Measurements from ENCODE around the gene ATP2A1.

The ATP2A1 gene

DNA sequence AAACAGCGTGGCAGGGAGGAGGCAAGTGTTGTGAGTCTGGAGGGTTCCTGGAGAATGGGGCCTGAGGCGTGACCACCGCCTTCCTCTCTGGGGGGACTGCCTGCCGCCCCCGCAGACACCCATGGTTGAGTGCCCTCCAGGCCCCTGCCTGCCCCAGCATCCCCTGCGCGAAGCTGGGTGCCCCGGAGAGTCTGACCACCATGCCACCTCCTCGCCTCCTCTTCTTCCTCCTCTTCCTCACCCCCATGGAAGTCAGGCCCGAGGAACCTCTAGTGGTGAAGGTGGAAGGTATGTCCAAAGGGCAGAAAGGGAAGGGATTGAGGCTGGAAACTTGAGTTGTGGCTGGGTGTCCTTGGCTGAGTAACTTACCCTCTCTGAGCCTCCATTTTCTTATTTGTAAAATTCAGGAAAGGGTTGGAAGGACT is 53.5 kb downstream of the ATP2A1 start, which contains the start of gene CD19:
Gene CD19, plus strand, starts transcription at position 171 of the 425 bp plus-strand sequence. Its CDS starts 30 bp downstream, at position 201.
- ATAC-seq = no peak
- TF ChIP-seq ESRRG (CRISPR knock-in tag; IDR thresholded peaks at IDR 0.05) (no peak), OSR1 (CRISPR knock-in tag; IDR thresholded peaks at IDR 0.05) (no peak), SNAI2 (CRISPR knock-in tag; IDR thresholded peaks at IDR 0.05) (no peak), TOX (CRISPR knock-in tag; IDR thresholded peaks at IDR 0.05; ENCODE audit: borderline replicate concordance) (no peak), ZFP3 (CRISPR knock-in tag; IDR thresholded peaks at IDR 0.05) (no peak), ZNF70 (CRISPR knock-in tag; IDR thresholded peaks at IDR 0.05) (no peak), GLIS3 (CRISPR knock-in tag; IDR thresholded peaks at IDR 0.05) (no peak), RARB (CRISPR knock-in tag; IDR thresholded peaks at IDR 0.05) (no peak), ZFP30 (CRISPR knock-in tag; IDR thresholded peaks at IDR 0.05) (no peak), CSDC2 (CRISPR knock-in tag; IDR thresholded peaks at IDR 0.05) (no peak), TCF4 (CRISPR knock-in tag; IDR thresholded peaks at IDR 0.05; ENCODE audit: borderline replicate concordance) (no peak), PPARA (CRISPR knock-in tag; IDR thresholded peaks at IDR 0.05; ENCODE audit: borderline replicate concordance) (no peak), ZNF565 (CRISPR knock-in tag; conservative IDR thresholded peaks at IDR 0.05; ENCODE audit: low read depth) (no peak)
- TF ChIP-seq, protein P1, sequence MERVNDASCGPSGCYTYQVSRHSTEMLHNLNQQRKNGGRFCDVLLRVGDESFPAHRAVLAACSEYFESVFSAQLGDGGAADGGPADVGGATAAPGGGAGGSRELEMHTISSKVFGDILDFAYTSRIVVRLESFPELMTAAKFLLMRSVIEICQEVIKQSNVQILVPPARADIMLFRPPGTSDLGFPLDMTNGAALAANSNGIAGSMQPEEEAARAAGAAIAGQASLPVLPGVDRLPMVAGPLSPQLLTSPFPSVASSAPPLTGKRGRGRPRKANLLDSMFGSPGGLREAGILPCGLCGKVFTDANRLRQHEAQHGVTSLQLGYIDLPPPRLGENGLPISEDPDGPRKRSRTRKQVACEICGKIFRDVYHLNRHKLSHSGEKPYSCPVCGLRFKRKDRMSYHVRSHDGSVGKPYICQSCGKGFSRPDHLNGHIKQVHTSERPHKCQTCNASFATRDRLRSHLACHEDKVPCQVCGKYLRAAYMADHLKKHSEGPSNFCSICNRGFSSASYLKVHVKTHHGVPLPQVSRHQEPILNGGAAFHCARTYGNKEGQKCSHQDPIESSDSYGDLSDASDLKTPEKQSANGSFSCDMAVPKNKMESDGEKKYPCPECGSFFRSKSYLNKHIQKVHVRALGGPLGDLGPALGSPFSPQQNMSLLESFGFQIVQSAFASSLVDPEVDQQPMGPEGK (CRISPR knock-in tag; IDR thresholded peaks at IDR 0.05; ENCODE audit: borderline replicate concordance) = no peak
- TF ChIP-seq, protein P2, sequence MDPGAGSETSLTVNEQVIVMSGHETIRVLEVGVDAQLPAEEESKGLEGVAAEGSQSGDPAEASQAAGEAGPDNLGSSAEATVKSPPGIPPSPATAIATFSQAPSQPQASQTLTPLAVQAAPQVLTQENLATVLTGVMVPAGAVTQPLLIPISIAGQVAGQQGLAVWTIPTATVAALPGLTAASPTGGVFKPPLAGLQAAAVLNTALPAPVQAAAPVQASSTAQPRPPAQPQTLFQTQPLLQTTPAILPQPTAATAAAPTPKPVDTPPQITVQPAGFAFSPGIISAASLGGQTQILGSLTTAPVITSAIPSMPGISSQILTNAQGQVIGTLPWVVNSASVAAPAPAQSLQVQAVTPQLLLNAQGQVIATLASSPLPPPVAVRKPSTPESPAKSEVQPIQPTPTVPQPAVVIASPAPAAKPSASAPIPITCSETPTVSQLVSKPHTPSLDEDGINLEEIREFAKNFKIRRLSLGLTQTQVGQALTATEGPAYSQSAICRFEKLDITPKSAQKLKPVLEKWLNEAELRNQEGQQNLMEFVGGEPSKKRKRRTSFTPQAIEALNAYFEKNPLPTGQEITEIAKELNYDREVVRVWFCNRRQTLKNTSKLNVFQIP (CRISPR knock-in tag; IDR thresholded peaks at IDR 0.05; ENCODE audit: borderline replicate concordance, low read depth) = no peak
- TF ChIP-seq, protein P3, sequence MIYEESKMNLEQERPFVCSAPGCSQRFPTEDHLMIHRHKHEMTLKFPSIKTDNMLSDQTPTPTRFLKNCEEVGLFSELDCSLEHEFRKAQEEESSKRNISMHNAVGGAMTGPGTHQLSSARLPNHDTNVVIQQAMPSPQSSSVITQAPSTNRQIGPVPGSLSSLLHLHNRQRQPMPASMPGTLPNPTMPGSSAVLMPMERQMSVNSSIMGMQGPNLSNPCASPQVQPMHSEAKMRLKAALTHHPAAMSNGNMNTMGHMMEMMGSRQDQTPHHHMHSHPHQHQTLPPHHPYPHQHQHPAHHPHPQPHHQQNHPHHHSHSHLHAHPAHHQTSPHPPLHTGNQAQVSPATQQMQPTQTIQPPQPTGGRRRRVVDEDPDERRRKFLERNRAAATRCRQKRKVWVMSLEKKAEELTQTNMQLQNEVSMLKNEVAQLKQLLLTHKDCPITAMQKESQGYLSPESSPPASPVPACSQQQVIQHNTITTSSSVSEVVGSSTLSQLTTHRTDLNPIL (CRISPR knock-in tag; IDR thresholded peaks at IDR 0.05; ENCODE audit: low read depth) = no peak

DNA sequence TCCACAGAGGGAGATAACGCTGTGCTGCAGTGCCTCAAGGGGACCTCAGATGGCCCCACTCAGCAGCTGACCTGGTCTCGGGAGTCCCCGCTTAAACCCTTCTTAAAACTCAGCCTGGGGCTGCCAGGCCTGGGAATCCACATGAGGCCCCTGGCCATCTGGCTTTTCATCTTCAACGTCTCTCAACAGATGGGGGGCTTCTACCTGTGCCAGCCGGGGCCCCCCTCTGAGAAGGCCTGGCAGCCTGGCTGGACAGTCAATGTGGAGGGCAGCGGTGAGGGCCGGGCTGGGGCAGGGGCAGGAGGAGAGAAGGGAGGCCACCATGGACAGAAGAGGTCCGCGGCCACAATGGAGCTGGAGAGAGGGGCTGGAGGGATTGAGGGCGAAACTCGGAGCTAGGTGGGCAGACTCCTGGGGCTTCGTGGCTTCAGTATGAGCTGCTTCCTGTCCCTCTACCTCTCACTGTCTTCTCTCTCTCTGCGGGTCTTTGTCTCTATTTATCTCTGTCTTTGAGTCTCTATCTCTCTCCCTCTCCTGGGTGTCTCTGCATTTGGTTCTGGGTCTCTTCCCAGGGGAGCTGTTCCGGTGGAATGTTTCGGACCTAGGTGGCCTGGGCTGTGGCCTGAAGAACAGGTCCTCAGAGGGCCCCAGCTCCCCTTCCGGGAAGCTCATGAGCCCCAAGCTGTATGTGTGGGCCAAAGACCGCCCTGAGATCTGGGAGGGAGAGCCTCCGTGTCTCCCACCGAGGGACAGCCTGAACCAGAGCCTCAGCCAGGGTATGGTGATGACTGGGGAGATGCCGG is 54.3 kb downstream of the ATP2A1 start:
- no peak for ATAC-seq
- no peak for TF ChIP-seq ZC3H10 (CRISPR knock-in tag; IDR thresholded peaks at IDR 0.05)
- TF ChIP-seq, protein P4, sequence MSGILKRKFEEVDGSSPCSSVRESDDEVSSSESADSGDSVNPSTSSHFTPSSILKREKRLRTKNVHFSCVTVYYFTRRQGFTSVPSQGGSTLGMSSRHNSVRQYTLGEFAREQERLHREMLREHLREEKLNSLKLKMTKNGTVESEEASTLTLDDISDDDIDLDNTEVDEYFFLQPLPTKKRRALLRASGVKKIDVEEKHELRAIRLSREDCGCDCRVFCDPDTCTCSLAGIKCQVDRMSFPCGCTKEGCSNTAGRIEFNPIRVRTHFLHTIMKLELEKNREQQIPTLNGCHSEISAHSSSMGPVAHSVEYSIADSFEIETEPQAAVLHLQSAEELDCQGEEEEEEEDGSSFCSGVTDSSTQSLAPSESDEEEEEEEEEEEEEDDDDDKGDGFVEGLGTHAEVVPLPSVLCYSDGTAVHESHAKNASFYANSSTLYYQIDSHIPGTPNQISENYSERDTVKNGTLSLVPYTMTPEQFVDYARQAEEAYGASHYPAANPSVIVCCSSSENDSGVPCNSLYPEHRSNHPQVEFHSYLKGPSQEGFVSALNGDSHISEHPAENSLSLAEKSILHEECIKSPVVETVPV (CRISPR knock-in tag; IDR thresholded peaks at IDR 0.05) = no peak
- TF ChIP-seq TOX (CRISPR knock-in tag; IDR thresholded peaks at IDR 0.05; ENCODE audit: borderline replicate concordance) = no peak
- TF ChIP-seq, protein P1 (CRISPR knock-in tag; IDR thresholded peaks at IDR 0.05; ENCODE audit: borderline replicate concordance) = no peak
- no peak for TF ChIP-seq BACH2 (CRISPR knock-in tag; IDR thresholded peaks at IDR 0.05; ENCODE audit: borderline replicate concordance)

DNA sequence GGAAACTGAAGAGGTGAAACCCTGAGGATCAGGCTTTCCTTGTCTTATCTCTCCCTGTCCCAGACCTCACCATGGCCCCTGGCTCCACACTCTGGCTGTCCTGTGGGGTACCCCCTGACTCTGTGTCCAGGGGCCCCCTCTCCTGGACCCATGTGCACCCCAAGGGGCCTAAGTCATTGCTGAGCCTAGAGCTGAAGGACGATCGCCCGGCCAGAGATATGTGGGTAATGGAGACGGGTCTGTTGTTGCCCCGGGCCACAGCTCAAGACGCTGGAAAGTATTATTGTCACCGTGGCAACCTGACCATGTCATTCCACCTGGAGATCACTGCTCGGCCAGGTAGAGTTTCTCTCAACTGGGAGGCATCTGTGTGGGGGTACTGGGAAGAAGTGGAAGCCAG is 54.9 kb downstream of the ATP2A1 start:
- no peak for ATAC-seq
- TF ChIP-seq RARB (CRISPR knock-in tag; IDR thresholded peaks at IDR 0.05) = no peak
- TF ChIP-seq ISL1 (CRISPR knock-in tag; IDR thresholded peaks at IDR 0.05) = no peak
- TF ChIP-seq OSR1 (CRISPR knock-in tag; IDR thresholded peaks at IDR 0.05) = no peak
- TF ChIP-seq TCF4 (CRISPR knock-in tag; IDR thresholded peaks at IDR 0.05; ENCODE audit: borderline replicate concordance) = no peak
- TF ChIP-seq, protein P1 (CRISPR knock-in tag; IDR thresholded peaks at IDR 0.05; ENCODE audit: borderline replicate concordance) = no peak
- TF ChIP-seq, protein P2 (CRISPR knock-in tag; IDR thresholded peaks at IDR 0.05; ENCODE audit: borderline replicate concordance, low read depth) = no peak
- no peak for TF ChIP-seq ZC3H10 (CRISPR knock-in tag; IDR thresholded peaks at IDR 0.05)
- no peak for TF ChIP-seq ZNF8 (CRISPR knock-in tag; IDR thresholded peaks at IDR 0.05)
- no peak for TF ChIP-seq BACH2 (CRISPR knock-in tag; IDR thresholded peaks at IDR 0.05; ENCODE audit: borderline replicate concordance)
- no peak for TF ChIP-seq ZNF70 (CRISPR knock-in tag; IDR thresholded peaks at IDR 0.05)
- TF ChIP-seq PPARA (CRISPR knock-in tag; IDR thresholded peaks at IDR 0.05; ENCODE audit: borderline replicate concordance) = no peak
- no peak for TF ChIP-seq ZFP30 (CRISPR knock-in tag; IDR thresholded peaks at IDR 0.05)

All from SK-N-SH treated with all-trans-retinoic acid at 6 μM for 48 hours (cell line).